ENCODE data around the gene TM2D1. TPM values are rescaled to one million over a fixed set of nuclear protein-coding genes. Genes with fewer than 3 reads are reported as not detected.

The TM2D1 gene
- total RNA-seq, 1 donor from 2014 or later: 71.4 TPM

DNA sequence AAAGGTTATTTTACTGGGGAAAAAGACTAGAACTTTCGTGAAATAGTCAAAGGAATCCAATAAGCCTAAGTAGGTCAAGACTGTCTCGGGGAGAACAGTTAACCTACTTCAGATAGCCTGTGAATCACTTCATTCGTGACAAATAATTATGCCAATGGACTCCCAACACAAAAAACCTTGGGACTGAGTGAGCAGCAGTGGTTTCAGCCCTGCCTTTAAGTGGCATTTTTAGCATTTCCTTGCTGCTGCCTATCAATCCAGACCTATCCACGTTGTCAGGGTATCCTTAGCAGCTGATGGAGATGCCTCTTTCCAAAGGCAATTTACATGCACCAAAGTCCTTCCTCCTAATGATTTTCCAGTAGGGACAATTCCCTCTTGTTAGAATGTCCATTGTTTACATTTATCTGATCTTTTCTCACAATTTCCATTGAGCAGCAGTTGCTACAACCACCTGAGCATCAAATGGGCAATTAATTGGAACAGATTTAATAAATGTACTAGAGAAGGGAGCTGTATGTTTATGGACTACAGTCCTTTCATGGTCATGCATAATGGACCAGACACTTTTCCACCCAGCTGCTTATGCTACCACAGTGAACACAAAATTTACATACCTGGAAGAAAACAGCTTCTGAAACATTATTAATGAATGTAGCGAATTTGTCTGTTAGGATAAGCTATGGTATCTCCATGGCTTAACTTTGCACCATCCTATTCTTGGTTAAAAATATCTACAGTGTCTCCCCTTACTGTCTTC is 75.8 kb downstream of the TM2D1 start:
- Mint-ChIP-seq H3K4me1 (no peaks in the 10 kb centered on the region), H3K9me3 (no peaks in the 10 kb centered on the region), H3K27me3 (ENCODE audit: insufficient read depth, low read depth) (peaks cover 2% of the 10 kb centered on the region), H3K27ac (no peak overlapping the region), H3K4me3 (no peak overlapping the region), H3K36me3 (no peaks in the 10 kb centered on the region)
- H3K9me3 ChIP-seq (ENCODE audit: low read depth): no peaks in the 10 kb centered on the region
- DNase-seq (ENCODE audit: low spot score): no peak
- TF ChIP-seq, protein P1, sequence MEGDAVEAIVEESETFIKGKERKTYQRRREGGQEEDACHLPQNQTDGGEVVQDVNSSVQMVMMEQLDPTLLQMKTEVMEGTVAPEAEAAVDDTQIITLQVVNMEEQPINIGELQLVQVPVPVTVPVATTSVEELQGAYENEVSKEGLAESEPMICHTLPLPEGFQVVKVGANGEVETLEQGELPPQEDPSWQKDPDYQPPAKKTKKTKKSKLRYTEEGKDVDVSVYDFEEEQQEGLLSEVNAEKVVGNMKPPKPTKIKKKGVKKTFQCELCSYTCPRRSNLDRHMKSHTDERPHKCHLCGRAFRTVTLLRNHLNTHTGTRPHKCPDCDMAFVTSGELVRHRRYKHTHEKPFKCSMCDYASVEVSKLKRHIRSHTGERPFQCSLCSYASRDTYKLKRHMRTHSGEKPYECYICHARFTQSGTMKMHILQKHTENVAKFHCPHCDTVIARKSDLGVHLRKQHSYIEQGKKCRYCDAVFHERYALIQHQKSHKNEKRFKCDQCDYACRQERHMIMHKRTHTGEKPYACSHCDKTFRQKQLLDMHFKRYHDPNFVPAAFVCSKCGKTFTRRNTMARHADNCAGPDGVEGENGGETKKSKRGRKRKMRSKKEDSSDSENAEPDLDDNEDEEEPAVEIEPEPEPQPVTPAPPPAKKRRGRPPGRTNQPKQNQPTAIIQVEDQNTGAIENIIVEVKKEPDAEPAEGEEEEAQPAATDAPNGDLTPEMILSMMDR (IDR thresholded peaks at IDR 0.05): no peak
- TF ChIP-seq EZH2phosphoT487 (IDR thresholded peaks at IDR 0.05): no peak
- TF ChIP-seq EZH2 (IDR thresholded peaks at IDR 0.05): no peak
- H3K9ac ChIP-seq: no peak overlapping the region
- no peaks in the 10 kb centered on the region for H3F3A ChIP-seq (ENCODE audit: low read depth)
- H3K79me2 ChIP-seq (ENCODE audit: low read depth): no peaks in the 10 kb centered on the region
- no peaks in the 10 kb centered on the region for H3K4me1 ChIP-seq
- H3K27me3 ChIP-seq: no peaks in the 10 kb centered on the region
- H3K4me2 ChIP-seq: no peak overlapping the region
- no peak overlapping the region for H2AFZ ChIP-seq (replicated peaks)
- no peaks in the 10 kb centered on the region for H3K36me3 ChIP-seq
- H3K4me3 ChIP-seq: no peak overlapping the region
- H4K20me1 ChIP-seq (ENCODE audit: low read depth): no peaks in the 10 kb centered on the region
- H3K27ac ChIP-seq: no peak overlapping the region

DNA sequence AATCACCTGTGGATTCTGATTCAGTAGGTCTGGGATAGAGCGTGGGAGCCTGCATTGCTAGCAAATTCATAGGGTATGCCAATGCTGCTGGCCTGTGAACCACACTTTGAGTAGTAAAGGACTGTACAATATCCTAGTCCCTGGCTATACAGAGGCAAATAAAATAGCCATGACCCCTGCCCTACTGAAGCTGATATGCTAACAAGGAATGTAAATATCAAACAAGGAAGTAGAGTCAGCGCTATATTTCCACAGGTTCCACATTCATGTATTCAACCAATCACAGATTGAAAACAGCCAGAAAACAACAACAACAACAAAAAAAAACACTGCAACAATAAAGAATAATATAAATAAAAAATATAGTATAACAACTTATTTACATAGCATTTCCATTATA is 77.8 kb downstream of the TM2D1 start:
- H3K4me2 ChIP-seq: no peak overlapping the region
- H3K36me3 ChIP-seq: no peaks in the 10 kb centered on the region
- Mint-ChIP-seq H3K4me1 (no peaks in the 10 kb centered on the region), H3K27ac (no peak overlapping the region), H3K27me3 (ENCODE audit: insufficient read depth, low read depth) (peaks cover 2% of the 10 kb centered on the region), H3K36me3 (no peaks in the 10 kb centered on the region), H3K4me3 (no peak overlapping the region), H3K9me3 (no peaks in the 10 kb centered on the region)
- no peaks in the 10 kb centered on the region for H4K20me1 ChIP-seq (ENCODE audit: low read depth)
- no peak overlapping the region for H3K27ac ChIP-seq
- H3K79me2 ChIP-seq (ENCODE audit: low read depth): no peaks in the 10 kb centered on the region
- H3F3A ChIP-seq (ENCODE audit: low read depth): no peaks in the 10 kb centered on the region
- DNase-seq (ENCODE audit: low spot score): no peak
- no peaks in the 10 kb centered on the region for H3K9me3 ChIP-seq (ENCODE audit: low read depth)
- no peaks in the 10 kb centered on the region for H3K4me1 ChIP-seq
- TF ChIP-seq EZH2phosphoT487 (IDR thresholded peaks at IDR 0.05) (no peak), EZH2 (IDR thresholded peaks at IDR 0.05) (no peak)
- TF ChIP-seq, protein P1 (IDR thresholded peaks at IDR 0.05): no peak
- no peak overlapping the region for H2AFZ ChIP-seq (replicated peaks)
- H3K9ac ChIP-seq: no peak overlapping the region
- no peak overlapping the region for H3K4me3 ChIP-seq
- H3K27me3 ChIP-seq: no peaks in the 10 kb centered on the region

DNA sequence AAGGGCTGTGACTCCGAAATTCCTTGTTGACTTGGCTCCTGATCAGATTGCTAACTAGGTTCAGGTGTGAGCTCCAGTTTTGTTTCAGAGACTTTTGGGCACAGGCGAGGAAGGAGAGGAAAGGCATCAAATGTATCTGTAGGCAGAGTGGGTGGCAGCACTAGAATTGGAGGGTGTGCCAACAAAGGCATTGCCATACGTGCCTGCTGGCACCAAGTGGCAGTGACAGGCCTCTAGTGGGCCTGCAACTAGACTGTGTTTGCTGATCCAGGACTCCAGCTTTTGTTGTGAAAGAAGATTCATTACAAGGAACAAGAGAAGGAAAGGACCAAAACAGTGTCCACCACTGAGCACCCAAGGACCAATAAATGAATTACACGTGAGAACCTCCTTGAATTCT is 79.5 kb downstream of the TM2D1 start:
- Histone ChIP-seq H2AFZ (replicated peaks) (no peak overlapping the region), H3K79me2 (ENCODE audit: low read depth) (no peaks in the 10 kb centered on the region), H3K4me2 (no peak overlapping the region), H3K27ac (no peak overlapping the region), H3K36me3 (no peaks in the 10 kb centered on the region), H3K27me3 (peaks cover 12% of the 10 kb centered on the region), H3K9me3 (ENCODE audit: low read depth) (no peaks in the 10 kb centered on the region), H3K9ac (no peak overlapping the region), H3K4me1 (no peaks in the 10 kb centered on the region), H3F3A (ENCODE audit: low read depth) (no peaks in the 10 kb centered on the region), H3K4me3 (no peak overlapping the region), H4K20me1 (ENCODE audit: low read depth) (no peaks in the 10 kb centered on the region)
- H3K4me3 Mint-ChIP-seq: no peak overlapping the region
- no peak overlapping the region for H3K27ac Mint-ChIP-seq
- no peaks in the 10 kb centered on the region for H3K36me3 Mint-ChIP-seq
- no peak for DNase-seq (ENCODE audit: low spot score)
- TF ChIP-seq EZH2phosphoT487 (IDR thresholded peaks at IDR 0.05) (no peak), EZH2 (IDR thresholded peaks at IDR 0.05) (no peak)
- TF ChIP-seq, protein P1 (IDR thresholded peaks at IDR 0.05): no peak
- no peaks in the 10 kb centered on the region for H3K9me3 Mint-ChIP-seq
- H3K27me3 Mint-ChIP-seq (ENCODE audit: insufficient read depth, low read depth): peaks cover 2% of the 10 kb centered on the region
- H3K4me1 Mint-ChIP-seq: no peaks in the 10 kb centered on the region

Data from neural progenitor cell (in vitro differentiated cells).